Uterus (tissue), 4 donors: ENCODE data around the gene SMARCA4. TPM values are rescaled to one million over a fixed set of nuclear protein-coding genes. Genes with fewer than 3 reads are reported as not detected.

Experiments used
- DNase-seq, 2 donors: peaks; one replicate each; pipeline ENCODE4 v3.0.0-alpha.2; 2019 to 2020
- H3K27ac ChIP-seq, 2 donors: fragments of 200-600 bp; sonication (generic); 1 replicate in 1 of 2; 2 replicates in 1 of 2; pipeline ENCODE4 v1.5.1; 2016 to 2018
- H3K27me3 ChIP-seq, 2 donors: fragments of 200-600 bp; sonication (generic); one replicate each; pipeline ENCODE4 v1.5.1; 2018 to 2019; ENCODE audit warnings: control low read depth in 1 of 2
- H3K36me3 ChIP-seq, 2 donors: fragments of 200-600 bp; sonication (generic); one replicate each; pipeline ENCODE4 v1.5.1; 2019; ENCODE audit warnings: control low read depth in 1 of 2
- H3K4me1 ChIP-seq, 2 donors: fragments of 200-600 bp; sonication (generic); one replicate each; pipeline ENCODE4 v1.5.1; 2018 to 2019; ENCODE audit warnings: control low read depth in 1 of 2
- H3K4me3 ChIP-seq, 2 donors: fragments of 200-600 bp; sonication (generic); 1 replicate in 1 of 2; 2 replicates in 1 of 2; pipeline ENCODE4 v1.5.1; 2018 to 2019; ENCODE audit warnings: mild to moderate bottlenecking in 1 of 2
- H3K9me3 ChIP-seq, 2 donors: fragments of 200-600 bp; sonication (generic); one replicate each; pipeline ENCODE4 v1.5.1; 2019; ENCODE audit warnings: control low read depth in 1 of 2
- CTCF ChIP-seq, 4 experiments: fragments of 200-600 bp in 2 of 4; fragments of 450-650 bp in 2 of 4; sonication (generic) in 2 of 4; IDR thresholded peaks; one replicate each; pipeline ENCODE4 v1.5.1; 2016 to 2019; ENCODE audit warnings: antibody characterized with exemption in 4 of 4, mild to moderate bottlenecking in 2 of 4, moderate library complexity in 1 of 4
- POLR2A ChIP-seq, 2 donors: fragments of 450-650 bp; IDR thresholded peaks; one replicate each; pipeline ENCODE4 v1.6.1; 2016; ENCODE audit warnings: antibody characterized with exemption in 2 of 2, mild to moderate bottlenecking in 1 of 2, moderate library complexity in 1 of 2
- intact Hi-C: fragments of 100-400 bp; cut with DNase I; formaldehyde crosslinking; loops from one replicate; pipeline ENCODE4 v1.15.1; 2023; ENCODE audit warnings: low total_unique reads
- total RNA-seq, 4 donors: library from RNA; depleted of rRNA in 3 of 4; stranded (reverse); fragments of >200 nt in 3 of 4; gene quantifications; one replicate each; pipeline versions ENCODE4 v1.1.0 to v1.2.4, GENCODE V29; 2014 to 2023
- donor health status: DM: yes; HTN: yes; CAD: no.

SMARCA4 gene
- total RNA-seq, 4 donors from 2014 or later = 44.6 to 78.7 (median 76.2) TPM

- Histone ChIP-seq H3K9me3 (no peaks in the 10 kb centered on the region), H3K27ac (no peak overlapping the region), H3K27me3 (no peaks in the 10 kb centered on the region), H3K36me3 (no peaks in the 10 kb centered on the region), H3K4me3 (no peak overlapping the region), H3K4me1 (no peaks in the 10 kb centered on the region)
- intact Hi-C loops = no loop called here
- TF ChIP-seq CTCF (IDR thresholded peaks at IDR 0.05) (no peak), POLR2A (IDR thresholded peaks at IDR 0.05) (no peak)
- no peak for DNase-seq
Measured at GRCh38 chr19:11105014-11105636, 144.3 kb downstream of the SMARCA4 start.

- H3K27me3 ChIP-seq = no peaks in the 10 kb centered on the region
- no peak overlapping the region for H3K27ac ChIP-seq
- H3K9me3 ChIP-seq = no peaks in the 10 kb centered on the region
- H3K4me3 ChIP-seq = no peak overlapping the region
- intact Hi-C loops = no loop called here
- DNase-seq = no peak
- H3K4me1 ChIP-seq = no peaks in the 10 kb centered on the region
- TF ChIP-seq CTCF (IDR thresholded peaks at IDR 0.05) (no peak), POLR2A (IDR thresholded peaks at IDR 0.05) (no peak)
- no peaks in the 10 kb centered on the region for H3K36me3 ChIP-seq
Measured at GRCh38 chr19:11106477-11106876, 145.6 kb downstream of the SMARCA4 start.

GRCh38 chr19:11108746-11109145 lies 147.9 kb downstream of the SMARCA4 start:
- H3K4me3 ChIP-seq = no peak overlapping the region
- intact Hi-C loops = no loop called here
- no peaks in the 10 kb centered on the region for H3K4me1 ChIP-seq
- DNase-seq = no peak
- H3K9me3 ChIP-seq = no peaks in the 10 kb centered on the region
- H3K27ac ChIP-seq = no peak overlapping the region
- TF ChIP-seq CTCF (IDR thresholded peaks at IDR 0.05) (no peak), POLR2A (IDR thresholded peaks at IDR 0.05) (no peak)
- no peaks in the 10 kb centered on the region for H3K36me3 ChIP-seq
- H3K27me3 ChIP-seq = no peaks in the 10 kb centered on the region

- no peak for TF ChIP-seq POLR2A (IDR thresholded peaks at IDR 0.05)
- TF ChIP-seq CTCF (IDR thresholded peaks at IDR 0.05) = no peak
- Histone ChIP-seq H3K4me3 (no peak overlapping the region), H3K36me3 (no peaks in the 10 kb centered on the region), H3K4me1 (no peaks in the 10 kb centered on the region), H3K27ac (no peak overlapping the region), H3K27me3 (no peaks in the 10 kb centered on the region), H3K9me3 (no peaks in the 10 kb centered on the region)
- intact Hi-C loops = loop anchor here (5.0 kb wide), 1 partner anchor 59 kb away; no protein-coding TSS in a partner anchor
- no peak for DNase-seq
Measured at GRCh38 chr19:11111117-11111770, 150.4 kb downstream of the SMARCA4 start.

- Histone ChIP-seq H3K9me3 (no peaks in the 10 kb centered on the region), H3K36me3 (no peaks in the 10 kb centered on the region), H3K4me1 (no peaks in the 10 kb centered on the region), H3K27ac (no peak overlapping the region), H3K27me3 (no peaks in the 10 kb centered on the region), H3K4me3 (no peak overlapping the region)
- TF ChIP-seq CTCF (IDR thresholded peaks at IDR 0.05) = no peak
- TF ChIP-seq POLR2A (IDR thresholded peaks at IDR 0.05) = no peak
- intact Hi-C loops = loop anchor here (5.0 kb wide), 1 partner anchor 59 kb away; no protein-coding TSS in a partner anchor
- DNase-seq = no peak
Measured at GRCh38 chr19:11111771-11112144, 150.9 kb downstream of the SMARCA4 start.
